Inflammatory macrophage (primary cell): Measurements from ENCODE around the gene C14orf132.

Experiments
- DNase-seq, 2 donors: peaks; one replicate each; pipeline ENCODE4 v3.0.0-alpha.2; 2020 to 2022

C14orf132 gene

GRCh38 chr14:96102081-96102856, 63.1 kb downstream of the C14orf132 start:
- DNase-seq = no peak

- no peak for DNase-seq
Measured at GRCh38 chr14:96103075-96103474, 63.9 kb downstream of the C14orf132 start.

- DNase-seq = no peak
Measured at GRCh38 chr14:96103560-96104460, 64.6 kb downstream of the C14orf132 start.

- DNase-seq = peak in 1 of 2 donors; percentile 8
Measured at GRCh38 chr14:96104469-96105057, 65.4 kb downstream of the C14orf132 start.

- DNase-seq = no peak
Measured at GRCh38 chr14:96105089-96105925, 66.1 kb downstream of the C14orf132 start.

- no peak for DNase-seq
Measured at GRCh38 chr14:96105926-96106441, 66.8 kb downstream of the C14orf132 start.

GRCh38 chr14:96106891-96107290, 67.7 kb downstream of the C14orf132 start:
- no peak for DNase-seq

GRCh38 chr14:96108061-96108795, 69.1 kb downstream of the C14orf132 start:
- DNase-seq = no peak

GRCh38 chr14:96108911-96109310, 69.7 kb downstream of the C14orf132 start:
- no peak for DNase-seq

- DNase-seq = no peak
Measured at GRCh38 chr14:96109596-96110355, 70.6 kb downstream of the C14orf132 start.

GRCh38 chr14:96112032-96112431, 72.9 kb downstream of the C14orf132 start:
- no peak for DNase-seq

- DNase-seq = no peak
Measured at GRCh38 chr14:96114002-96114401, 74.8 kb downstream of the C14orf132 start.

GRCh38 chr14:96117101-96117897, 78.1 kb downstream of the C14orf132 start:
- no peak for DNase-seq

- DNase-seq = no peak
Measured at GRCh38 chr14:96117960-96118359, 78.8 kb downstream of the C14orf132 start.

- DNase-seq = no peak
Measured at GRCh38 chr14:96118391-96118790, 79.2 kb downstream of the C14orf132 start.

- DNase-seq = no peak
Measured at GRCh38 chr14:96119947-96120346, 80.8 kb downstream of the C14orf132 start.

GRCh38 chr14:96120392-96120791, 81.2 kb downstream of the C14orf132 start:
- no peak for DNase-seq

GRCh38 chr14:96120941-96121340, 81.8 kb downstream of the C14orf132 start:
- DNase-seq = no peak

- DNase-seq = no peak
Measured at GRCh38 chr14:96121660-96122395, 82.7 kb downstream of the C14orf132 start.
